Gastrocnemius medialis (tissue), 4 donors: ENCODE measurements around the gene SIPA1L2. TPM values are rescaled to one million over a fixed set of nuclear protein-coding genes. Genes with fewer than 3 reads are reported as not detected.

ENCODE experiments used
- ATAC-seq, 2 donors: fragments of 150-250 bp; one replicate each; pipeline ENCODE4 v1.9.1; 2016
- DNase-seq, 2 donors: peaks; one replicate each; pipeline ENCODE4 v3.0.0-alpha.2; 2019
- H3K27ac ChIP-seq, 4 donors: fragments of 200-600 bp; sonication (generic); 1 replicate in 1 of 4; 2 replicates in 3 of 4; pipeline ENCODE4 v1.5.1; 2016 to 2018; ENCODE audit warnings: mild to moderate bottlenecking in 2 of 4, moderate library complexity in 1 of 4
- H3K27me3 ChIP-seq, 3 donors: fragments of 200-600 bp; sonication (generic) in 2 of 3; 1 replicate in 1 of 3; 2 replicates in 2 of 3; pipeline versions ENCODE4 v1.5.1 to v1.6.0; 2016 to 2019; ENCODE audit warnings: mild to moderate bottlenecking in 1 of 3, moderate library complexity in 1 of 3
- H3K36me3 ChIP-seq, 2 donors: fragments of 200-600 bp; sonication (generic) in 1 of 2; one replicate each; pipeline ENCODE4 v1.5.1; 2017 to 2018
- H3K4me1 ChIP-seq, 2 donors: fragments of 200-600 bp; sonication (generic) in 1 of 2; one replicate each; pipeline ENCODE4 v1.5.1; 2016 to 2017; ENCODE audit warnings: mild to moderate bottlenecking in 2 of 2
- H3K4me3 ChIP-seq, 4 donors: fragments of 200-600 bp; sonication (generic) in 3 of 4; 1 replicate in 1 of 4; 2 replicates in 3 of 4; pipeline ENCODE4 v1.5.1; 2016 to 2019; ENCODE audit warnings: mild to moderate bottlenecking in 2 of 4
- H3K9me3 ChIP-seq, 3 donors: fragments of 200-600 bp; sonication (generic) in 2 of 3; 1 replicate in 1 of 3; 2 replicates in 2 of 3; pipeline ENCODE4 v1.5.1; 2016 to 2019
- CTCF ChIP-seq, 5 experiments: fragments of 450-650 bp in 3 of 5; fragments of 200-600 bp in 2 of 5; sonication (generic) in 2 of 5; IDR thresholded peaks in 4 of 5; conservative IDR thresholded peaks in 1 of 5; 1 replicate in 4 of 5; 2 replicates in 1 of 5; pipeline ENCODE4 v1.5.1; 2016 to 2019; ENCODE audit warnings: antibody characterized with exemption in 5 of 5, mild to moderate bottlenecking in 3 of 5, moderate library complexity in 3 of 5
- POLR2A ChIP-seq, 2 donors: fragments of 450-650 bp; IDR thresholded peaks; one replicate each; pipeline ENCODE4 v1.6.1; 2017; ENCODE audit warnings: antibody characterized with exemption in 2 of 2, mild to moderate bottlenecking in 2 of 2, moderate library complexity in 2 of 2
- in situ Hi-C, 4 donors: fragments of 200-750 bp; cut with MboI; loops; one replicate each; pipeline versions ENCODE4 v1.15.0 to v1.8.0; 2017; ENCODE audit warnings: low sequenced_read_pairs in 4 of 4
- intact Hi-C: fragments of 100-400 bp; cut with DNase I; formaldehyde crosslinking; loops from one replicate; pipeline ENCODE4 v1.15.1; 2023; ENCODE audit warnings: low total_unique reads
- total RNA-seq, 4 donors: library from RNA; depleted of rRNA; stranded (reverse); fragments of >200 nt; gene quantifications; one replicate each; pipeline versions ENCODE4 v1.1.0 to v1.2.3, GENCODE V29; 2016

SIPA1L2 gene
- total RNA-seq, 4 donors from 2014 or later, result 3.1 to 22.7 (median 3.9) TPM

- peak overlapping the region; percentile 79 to 84 (median 82) for H3K4me3 ChIP-seq
- in situ Hi-C loops (loop anchor here in 3 of 4 donors (10.0 to 25.0 kb wide), 4 partner anchors 334 to 766 kb away; partner anchors contain the start of gene NTPCR (in 2 of the 3)), intact Hi-C loops (loop anchor here (2.0 to 10.0 kb wide), 3 partner anchors 204 to 762 kb away; no protein-coding TSS in a partner anchor)
- no peak for ATAC-seq
- H3K4me1 ChIP-seq, result peaks cover 9 to 12% of the 10 kb centered on the region in 2 donors
- no peaks in the 10 kb centered on the region for H3K27me3 ChIP-seq
- H3K27ac ChIP-seq, result peak overlapping the region in 3 of 4 donors; percentile 33 to 93 (median 91)
- no peak for DNase-seq
- TF ChIP-seq CTCF (IDR thresholded peaks at IDR 0.05 in 4 of 5, conservative IDR thresholded peaks at IDR 0.05 in 1 of 5) (peak in 2 of 5 experiments; percentile 29 to 42), POLR2A (IDR thresholded peaks at IDR 0.05) (no peak)
- H3K9me3 ChIP-seq, result no peaks in the 10 kb centered on the region
- no peaks in the 10 kb centered on the region for H3K36me3 ChIP-seq
Measured at GRCh38 chr1:232628335-232629249, 1.3 kb downstream of the SIPA1L2 start.

- H3K9me3 ChIP-seq, result no peaks in the 10 kb centered on the region
- no peak overlapping the region for H3K27ac ChIP-seq
- H3K4me3 ChIP-seq, result peak overlapping the region in 2 of 4 donors; percentile 82 to 83
- no peak for DNase-seq
- H3K4me1 ChIP-seq, result peaks cover 9 to 12% of the 10 kb centered on the region in 2 donors
- intact Hi-C loops (loop anchor here (2.0 to 10.0 kb wide), 3 partner anchors 203 to 761 kb away; no protein-coding TSS in a partner anchor), in situ Hi-C loops (loop anchor here in 3 of 4 donors (10.0 to 25.0 kb wide), 4 partner anchors 335 to 765 kb away; partner anchors contain the start of gene NTPCR (in 2 of the 3))
- no peak for ATAC-seq
- no peaks in the 10 kb centered on the region for H3K27me3 ChIP-seq
- TF ChIP-seq CTCF (IDR thresholded peaks at IDR 0.05 in 4 of 5, conservative IDR thresholded peaks at IDR 0.05 in 1 of 5), result peak in 1 of 5 experiments; percentile 28
- no peak for TF ChIP-seq POLR2A (IDR thresholded peaks at IDR 0.05)
- H3K36me3 ChIP-seq, result no peaks in the 10 kb centered on the region
Measured at GRCh38 chr1:232627645-232628334, 2.1 kb downstream of the SIPA1L2 start.

- in situ Hi-C loops (loop anchor here in 3 of 4 donors (10.0 to 25.0 kb wide), 4 partner anchors 335 to 765 kb away; partner anchors contain the start of gene NTPCR (in 2 of the 3)), intact Hi-C loops (loop anchor here (10.0 kb wide), 2 partner anchors 202 to 312 kb away; no protein-coding TSS in a partner anchor)
- ATAC-seq (no peak), DNase-seq (no peak)
- Histone ChIP-seq H3K27me3 (no peaks in the 10 kb centered on the region), H3K36me3 (no peaks in the 10 kb centered on the region), H3K9me3 (no peaks in the 10 kb centered on the region), H3K4me3 (no peak overlapping the region), H3K27ac (no peak overlapping the region), H3K4me1 (peaks cover 9 to 12% of the 10 kb centered on the region in 2 donors)
- TF ChIP-seq CTCF (IDR thresholded peaks at IDR 0.05 in 4 of 5, conservative IDR thresholded peaks at IDR 0.05 in 1 of 5), result no peak
- no peak for TF ChIP-seq POLR2A (IDR thresholded peaks at IDR 0.05)
Measured at GRCh38 chr1:232627171-232627570, 2.8 kb downstream of the SIPA1L2 start.

GRCh38 chr1:232626452-232626851, 3.5 kb downstream of the SIPA1L2 start:
- TF ChIP-seq CTCF (IDR thresholded peaks at IDR 0.05 in 4 of 5, conservative IDR thresholded peaks at IDR 0.05 in 1 of 5) (no peak), POLR2A (IDR thresholded peaks at IDR 0.05) (no peak)
- intact Hi-C loops (loop anchor here (10.0 kb wide), 2 partner anchors 202 to 312 kb away; no protein-coding TSS in a partner anchor), in situ Hi-C loops (loop anchor here in 3 of 4 donors (10.0 to 25.0 kb wide), 4 partner anchors 336 to 764 kb away; partner anchors contain the start of gene NTPCR (in 2 of the 3))
- Histone ChIP-seq H3K27me3 (no peaks in the 10 kb centered on the region), H3K4me3 (no peak overlapping the region), H3K4me1 (peaks cover 9 to 12% of the 10 kb centered on the region in 2 donors), H3K9me3 (no peaks in the 10 kb centered on the region), H3K27ac (no peak overlapping the region), H3K36me3 (no peaks in the 10 kb centered on the region)
- DNase-seq, result no peak
- no peak for ATAC-seq
